Activated CD8-positive, alpha-beta memory T cell treated with anti-CD3 and anti-CD28 coated beads for 36 hours (primary cell): ENCODE data around the gene MATN1. TPM values are rescaled to one million over a fixed set of nuclear protein-coding genes. Genes with fewer than 3 reads are reported as not detected.

Experiments
- CTCF ChIA-PET: fragments of 350-600 bp; sonication (Branson Sonifier 250); formaldehyde crosslinking; loops from one replicate; lab custom pipeline; 2021; ENCODE audit warnings: antibody characterized with exemption; lab: Charles Lee
- POLR2A ChIA-PET: fragments of 350-600 bp; sonication (Branson Sonifier 250); formaldehyde crosslinking; loops from one replicate; lab custom pipeline; 2021; ENCODE audit warnings: antibody characterized with exemption; lab: Charles Lee
- total RNA-seq, 2 experiments: library from RNA; stranded (reverse); gene quantifications; one replicate each; pipeline ENCODE4 v1.2.3, GENCODE V29; 2021

Gene MATN1
- total RNA-seq, 2 experiments from 2014 or later: 0.27 to 1.0 TPM

DNA sequence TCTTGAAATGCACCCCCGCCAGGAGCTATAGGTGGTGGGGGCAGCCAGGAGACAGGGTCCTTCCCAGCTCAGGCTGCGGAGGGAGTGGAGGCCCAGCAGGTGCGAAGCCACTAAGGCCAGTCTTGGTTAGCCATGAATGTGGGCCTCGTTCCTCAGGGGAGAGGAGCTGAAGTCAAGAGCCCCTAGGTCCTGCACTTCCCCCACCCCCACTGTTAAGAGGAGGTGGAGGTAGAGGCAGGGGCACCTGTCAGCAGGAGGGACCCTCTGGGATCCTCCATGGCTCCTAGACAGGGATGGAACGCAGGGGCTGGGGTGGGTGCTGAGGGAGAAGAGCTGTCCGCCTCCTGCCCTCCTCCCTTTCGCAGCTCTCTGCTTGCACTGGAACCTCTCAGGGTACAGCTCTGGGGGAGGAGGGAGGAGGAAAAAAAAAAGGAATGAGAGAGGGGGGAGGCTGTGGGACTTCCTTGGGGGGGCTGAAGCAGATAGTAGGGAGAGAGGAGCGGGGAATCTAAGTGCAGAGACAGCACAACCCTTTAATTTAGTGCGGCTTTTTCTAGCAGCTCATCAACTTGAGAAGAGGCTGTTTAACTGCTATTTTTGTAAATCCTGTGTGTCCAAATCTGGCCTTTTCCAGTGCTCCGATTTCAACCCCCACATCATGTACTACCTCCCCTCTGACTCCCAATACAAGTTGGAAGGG lies 37.0 kb downstream of the MATN1 start:
- CTCF ChIA-PET: no interaction called here

DNA sequence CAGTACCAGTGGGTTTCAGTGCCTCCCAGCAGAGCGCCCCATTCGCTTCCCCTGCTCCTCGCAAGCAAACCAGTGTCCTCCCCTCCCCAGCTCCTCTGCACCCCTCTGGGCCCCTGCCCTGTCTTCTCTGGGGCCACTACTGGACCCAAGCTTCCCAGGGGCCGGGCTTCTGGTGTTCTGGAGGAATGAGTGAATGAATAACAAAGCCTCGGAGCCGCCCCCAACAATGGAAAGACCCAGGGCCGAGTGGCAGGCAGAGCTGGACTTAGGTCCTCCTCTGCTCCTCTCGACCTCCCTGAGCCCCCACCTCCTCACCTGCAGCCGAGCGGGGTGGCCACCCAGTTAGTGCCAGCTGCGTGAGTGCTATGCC lies 37.6 kb downstream of the MATN1 start:
- ChIA-PET CTCF (no interaction called here), POLR2A (no interaction called here)

More for the DNA sequence above, 37.0 kb downstream of the MATN1 start:
- POLR2A ChIA-PET: no interaction called here

DNA sequence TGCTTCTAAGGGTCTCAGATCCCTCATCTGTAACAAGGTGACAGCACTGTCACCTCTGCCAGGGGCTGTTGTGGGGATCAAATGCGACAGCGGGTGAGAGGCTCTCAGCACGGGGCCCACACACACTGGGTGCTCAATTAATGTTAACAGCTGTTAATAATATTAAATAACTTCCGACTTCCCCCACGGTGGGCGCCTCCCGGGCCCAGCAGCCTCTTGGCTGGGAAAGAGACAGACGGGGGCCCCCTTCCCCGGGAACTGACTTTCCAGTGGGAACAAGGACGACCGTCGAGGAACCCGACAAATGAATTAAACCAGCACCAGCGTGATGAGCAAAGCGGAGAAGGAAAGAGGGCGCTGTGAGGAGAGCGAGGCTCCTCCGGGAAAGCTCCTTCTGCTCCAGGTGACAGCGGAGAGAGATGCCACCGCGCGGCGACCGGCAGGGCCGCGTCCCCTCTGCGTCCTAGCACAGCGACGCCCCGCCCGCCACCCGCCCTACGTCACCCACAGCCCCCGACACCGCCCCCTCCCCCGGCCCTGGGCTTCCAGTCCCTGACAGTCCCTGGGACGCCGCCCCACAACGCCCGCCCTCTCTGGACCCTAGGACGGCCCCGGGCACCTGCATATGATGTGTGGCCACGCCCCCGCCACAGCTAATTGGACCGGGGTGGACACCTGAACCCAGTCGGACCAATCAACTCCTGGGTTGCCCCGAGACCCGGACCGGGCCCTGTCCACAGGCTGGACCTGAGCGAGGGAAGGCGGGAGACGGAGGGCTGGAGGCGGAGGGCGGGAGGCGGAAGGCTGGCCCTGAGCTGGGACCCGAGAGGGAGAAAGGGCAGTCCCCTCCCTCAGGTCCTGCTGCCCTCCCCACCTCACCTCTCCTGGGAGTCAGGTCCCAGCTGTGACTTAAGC lies 38.2 kb downstream of the MATN1 start:
- ChIA-PET CTCF (no interaction called here), POLR2A (no interaction called here)

DNA sequence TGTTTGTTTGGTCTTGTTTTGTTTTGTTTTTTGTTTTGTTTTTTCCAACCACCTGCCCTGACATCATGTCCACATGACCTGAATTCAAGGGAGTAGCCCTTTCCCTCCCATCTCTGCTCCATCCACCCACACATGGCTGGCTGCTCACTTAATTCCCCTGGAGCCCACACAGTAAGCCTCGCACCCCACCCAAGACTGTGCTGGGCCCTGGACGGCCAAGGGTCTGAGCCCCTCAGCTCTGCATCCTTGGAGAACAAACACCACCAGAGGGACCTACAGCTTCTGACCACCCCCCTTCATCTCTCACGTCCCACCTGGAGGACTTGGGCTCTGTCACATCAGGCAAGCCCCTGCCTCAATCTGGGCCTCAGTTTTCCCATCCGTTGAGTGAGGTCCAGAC lies 39.1 kb downstream of the MATN1 start:
- ChIA-PET CTCF (no interaction called here), POLR2A (no interaction called here)

DNA sequence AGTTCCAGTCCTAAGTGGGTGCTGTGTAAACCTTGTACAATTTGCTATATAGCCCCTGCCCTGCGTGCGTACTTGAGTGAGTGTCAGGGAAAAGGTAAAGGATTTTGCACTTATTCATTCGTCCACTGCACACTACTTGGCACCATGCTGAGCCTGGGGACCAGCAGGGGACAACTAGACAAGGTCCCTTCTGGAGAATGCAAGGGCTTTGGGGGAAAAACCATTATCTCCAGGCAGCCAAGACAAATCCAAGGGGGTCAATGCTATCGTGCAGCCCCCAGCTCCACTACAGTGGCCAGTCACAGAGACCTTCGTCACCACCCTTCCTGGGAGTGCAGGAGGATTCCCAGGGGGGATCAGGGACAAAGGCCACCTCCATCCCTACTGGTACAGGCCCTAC lies 39.7 kb downstream of the MATN1 start:
- CTCF ChIA-PET: no interaction called here
- POLR2A ChIA-PET: no interaction called here

DNA sequence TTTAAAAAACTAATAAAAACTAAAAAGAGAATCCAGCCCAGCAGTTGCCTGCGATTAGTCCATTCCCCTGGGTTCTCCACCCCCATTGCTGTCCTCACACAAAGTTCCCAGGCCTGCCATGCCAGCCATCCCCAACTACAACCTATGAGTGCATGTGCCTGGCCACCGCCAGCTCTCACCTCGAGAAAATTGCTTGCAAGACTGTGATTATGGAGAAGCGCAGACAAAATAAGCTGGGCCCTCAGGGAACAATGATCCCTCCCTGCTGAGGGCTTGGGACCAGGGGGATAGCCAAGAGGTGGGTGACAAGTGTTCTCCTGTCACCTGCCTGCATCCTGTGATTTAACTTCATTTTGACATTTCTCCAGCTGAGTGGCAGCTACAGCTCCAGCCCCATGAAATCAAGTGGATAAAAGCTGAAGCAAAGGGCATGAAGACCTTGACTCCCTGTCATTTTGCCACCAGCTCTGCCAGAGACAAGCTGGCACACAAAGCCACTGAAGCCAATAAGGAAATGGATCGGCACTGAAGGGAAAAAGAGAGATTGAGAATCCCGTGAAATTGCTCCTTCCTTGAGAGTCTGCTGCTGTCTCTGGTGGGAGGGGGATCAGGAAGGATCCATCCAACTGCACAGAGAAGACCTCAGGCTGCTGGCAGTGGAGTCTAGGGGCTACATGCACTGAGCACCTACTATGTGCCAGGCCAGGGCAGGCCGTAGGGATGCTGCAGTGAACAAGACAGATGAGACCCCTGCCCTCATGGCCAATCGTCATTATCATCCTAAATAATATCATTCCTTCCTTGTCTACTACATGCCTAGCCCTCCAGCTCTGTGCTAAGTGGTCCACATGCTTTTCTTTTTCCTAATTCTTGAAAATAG lies 40.7 kb downstream of the MATN1 start:
- POLR2A ChIA-PET: no interaction called here
- CTCF ChIA-PET: no interaction called here

DNA sequence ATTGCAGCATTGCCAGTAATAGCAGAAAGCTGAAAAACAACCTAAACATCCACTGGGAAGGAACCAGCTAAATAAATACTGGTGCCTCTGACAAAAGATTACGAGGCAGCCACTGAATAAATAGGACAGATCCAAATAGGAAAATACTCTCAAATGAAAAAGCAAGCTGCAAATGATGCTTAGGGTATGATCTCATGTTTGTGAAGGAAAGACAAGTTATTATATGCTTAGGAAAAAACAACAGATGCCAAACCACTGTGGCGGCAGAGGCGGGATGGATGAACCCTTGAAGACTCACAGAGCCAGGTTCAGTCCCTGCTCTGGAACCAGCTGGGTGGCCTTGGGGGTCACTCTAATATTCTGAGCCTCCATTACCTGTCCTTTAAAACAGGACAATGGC lies 41.6 kb downstream of the MATN1 start:
- ChIA-PET CTCF (no interaction called here), POLR2A (no interaction called here)

DNA sequence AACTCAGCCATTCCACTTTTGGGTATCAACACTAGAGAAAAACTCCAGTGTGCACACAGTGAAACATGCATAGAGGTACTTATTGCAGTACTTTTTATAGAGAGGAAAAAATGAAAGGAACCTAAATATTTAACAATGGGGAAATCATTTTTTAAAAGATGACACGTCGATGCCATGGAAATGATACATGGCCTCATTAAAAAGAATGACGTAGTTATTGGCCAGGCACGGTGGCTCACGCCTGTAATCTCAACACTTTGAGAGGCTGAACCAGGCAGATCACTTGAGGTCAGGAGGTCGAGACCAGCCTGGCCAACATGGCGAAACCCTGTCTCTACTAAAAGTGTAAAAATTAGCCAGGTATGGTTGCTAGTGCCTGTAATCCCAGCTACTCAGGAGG lies 42.5 kb downstream of the MATN1 start:
- CTCF ChIA-PET: no interaction called here
- POLR2A ChIA-PET: no interaction called here

DNA sequence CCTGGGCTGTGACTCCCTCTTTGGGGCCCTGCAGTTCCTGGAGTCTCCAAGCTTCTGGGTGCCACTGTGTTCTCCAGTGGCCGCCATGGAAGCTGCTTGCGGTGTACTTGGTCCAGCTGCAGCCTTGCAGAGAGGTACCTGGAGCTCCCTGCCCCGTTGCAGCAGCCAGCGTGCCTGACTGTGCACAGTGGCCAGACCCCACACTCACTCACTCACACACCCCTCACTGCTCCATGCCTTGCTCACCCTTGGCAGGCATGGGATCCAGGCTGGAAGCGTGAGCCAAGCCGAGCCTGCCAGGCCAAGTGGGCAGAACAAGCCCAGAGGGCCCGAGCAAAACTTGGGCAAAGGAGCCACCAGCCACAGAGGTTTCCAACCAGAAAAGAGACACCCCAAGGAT lies 43.0 kb downstream of the MATN1 start:
- ChIA-PET POLR2A (no interaction called here), CTCF (no interaction called here)

DNA sequence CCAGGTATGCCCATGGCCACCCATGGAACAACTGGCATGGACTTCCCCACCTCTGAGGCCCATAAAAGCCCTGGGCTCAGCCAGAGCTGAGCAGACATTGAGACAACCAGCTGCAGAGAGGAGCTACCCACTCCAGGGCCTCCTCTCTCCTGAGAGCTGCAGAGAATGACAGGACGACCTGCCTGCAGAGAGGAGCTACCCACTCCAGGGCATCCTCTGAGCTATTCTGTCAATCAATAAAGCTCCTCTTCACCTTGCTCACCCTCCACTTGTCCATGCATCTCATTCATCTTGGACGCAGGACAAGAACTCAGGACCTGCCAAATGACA lies 43.4 kb downstream of the MATN1 start:
- POLR2A ChIA-PET: no interaction called here
- CTCF ChIA-PET: no interaction called here

DNA sequence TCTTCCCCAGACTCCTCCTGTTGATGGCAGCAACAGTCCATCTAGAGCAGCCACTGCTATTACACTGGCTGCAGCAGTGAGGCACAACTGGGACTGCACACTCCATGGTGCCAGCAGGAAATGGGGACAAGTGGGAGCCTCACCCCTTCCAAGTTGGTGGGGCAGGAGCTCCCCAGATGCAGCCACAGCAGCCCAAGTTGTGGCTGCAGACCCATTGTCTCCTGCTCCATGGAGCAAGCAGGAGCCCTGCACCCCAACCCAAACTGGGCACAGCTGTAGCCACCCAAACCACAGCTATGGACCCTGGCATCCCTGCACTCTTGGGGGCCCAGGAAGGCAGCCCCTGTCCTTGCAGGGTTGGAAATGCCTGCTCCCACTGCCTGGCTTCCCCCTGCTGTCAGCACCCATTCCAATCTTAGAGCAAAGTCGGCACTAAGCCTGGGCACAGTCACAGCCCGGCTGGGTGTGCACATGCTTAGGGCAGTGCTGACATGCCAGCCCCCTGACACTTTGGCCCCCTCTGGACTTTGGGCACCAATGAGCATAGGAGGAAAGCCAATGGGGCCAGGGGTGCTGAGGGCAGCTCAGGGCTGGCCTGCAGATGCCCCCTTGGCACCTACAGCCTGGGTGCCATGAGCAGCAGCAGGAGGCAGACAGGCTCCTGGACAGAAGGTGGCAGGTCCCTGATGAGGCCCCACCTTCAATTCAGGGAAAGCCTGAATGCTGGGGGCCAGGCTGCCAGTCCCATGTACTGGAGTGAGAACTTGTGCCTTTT lies 44.0 kb downstream of the MATN1 start:
- ChIA-PET POLR2A (no interaction called here), CTCF (no interaction called here)

DNA sequence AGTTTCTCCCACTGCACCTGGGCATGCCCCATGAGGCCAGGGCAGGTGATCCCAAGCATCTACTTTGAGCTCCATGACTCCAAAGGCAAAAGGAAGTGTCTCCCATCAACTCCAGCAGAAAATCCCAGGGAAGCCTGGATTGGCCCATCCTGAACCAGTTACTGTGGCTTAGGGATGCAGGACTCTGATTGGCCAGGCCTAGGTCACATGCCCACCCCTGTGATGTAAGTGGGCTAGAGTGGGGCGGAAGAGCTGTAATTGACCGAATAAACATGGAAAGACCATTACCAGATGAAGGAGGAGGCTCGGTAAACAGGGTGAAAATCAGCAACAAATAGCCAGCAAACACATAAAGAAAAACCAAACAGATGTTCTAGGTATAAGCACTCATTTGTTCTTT lies 45.2 kb downstream of the MATN1 start:
- ChIA-PET POLR2A (no interaction called here), CTCF (interaction anchor here (0.6 kb wide), 1 partner anchor 1711 kb away, joined by 3 read pairs; no protein-coding TSS in a partner anchor)

DNA sequence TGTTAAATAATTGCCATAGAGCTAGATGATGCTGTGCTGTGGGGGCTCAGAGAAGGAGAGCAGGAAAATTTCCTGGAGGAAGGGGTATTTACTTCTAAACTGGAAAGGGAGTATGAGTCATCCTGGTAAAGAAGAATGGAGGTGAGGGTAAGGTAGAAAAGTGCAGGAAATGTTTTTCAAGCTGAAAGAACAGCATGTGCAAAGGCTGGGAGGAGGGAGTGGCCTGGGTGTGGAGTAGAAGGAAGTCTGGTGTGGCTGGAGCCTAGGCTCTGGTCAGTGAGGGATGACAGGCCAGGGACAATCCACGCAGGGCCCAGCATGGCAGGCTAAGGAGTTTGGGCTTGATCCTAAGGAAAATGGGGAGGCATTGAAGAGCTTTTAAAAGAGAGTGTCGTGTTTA lies 45.9 kb downstream of the MATN1 start:
- ChIA-PET POLR2A (no interaction called here), CTCF (no interaction called here)

DNA sequence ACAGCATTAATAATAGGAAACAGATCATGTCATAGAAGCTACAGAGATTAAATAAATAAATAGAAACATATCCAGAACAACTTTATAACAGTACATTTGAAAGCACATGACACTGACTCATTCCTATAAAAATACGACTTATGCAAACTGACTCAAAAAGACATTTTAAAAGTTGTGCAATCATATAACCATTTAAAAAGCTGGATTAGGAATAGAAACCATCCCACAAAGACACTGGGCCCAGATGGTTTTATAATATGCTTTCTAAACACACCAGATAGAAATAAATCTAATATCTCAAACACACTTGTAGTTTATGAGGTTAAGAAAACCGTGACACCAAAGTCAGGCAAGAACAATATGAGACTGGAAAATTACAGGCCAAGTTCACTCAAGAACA lies 47.6 kb downstream of the MATN1 start:
- POLR2A ChIA-PET: no interaction called here
- CTCF ChIA-PET: no interaction called here

DNA sequence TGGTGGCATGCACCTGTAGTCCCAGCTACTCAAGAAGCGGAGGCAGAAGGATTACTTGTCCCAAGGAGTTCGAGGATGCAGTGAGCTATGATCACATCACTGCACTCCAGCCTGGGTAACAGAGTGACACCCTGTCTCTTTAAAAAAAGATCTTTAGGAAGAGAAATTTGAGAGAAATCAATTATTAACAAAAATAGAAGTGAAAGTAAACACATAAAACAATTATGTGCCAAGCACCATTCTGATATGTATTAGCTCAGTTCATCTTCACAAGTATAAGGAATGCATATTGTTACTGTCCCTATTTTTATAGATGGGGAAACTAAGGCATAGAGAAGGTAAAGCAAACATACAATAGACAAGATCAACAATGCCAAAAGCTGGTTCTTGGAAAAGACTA lies 48.1 kb downstream of the MATN1 start:
- POLR2A ChIA-PET: no interaction called here
- CTCF ChIA-PET: no interaction called here

DNA sequence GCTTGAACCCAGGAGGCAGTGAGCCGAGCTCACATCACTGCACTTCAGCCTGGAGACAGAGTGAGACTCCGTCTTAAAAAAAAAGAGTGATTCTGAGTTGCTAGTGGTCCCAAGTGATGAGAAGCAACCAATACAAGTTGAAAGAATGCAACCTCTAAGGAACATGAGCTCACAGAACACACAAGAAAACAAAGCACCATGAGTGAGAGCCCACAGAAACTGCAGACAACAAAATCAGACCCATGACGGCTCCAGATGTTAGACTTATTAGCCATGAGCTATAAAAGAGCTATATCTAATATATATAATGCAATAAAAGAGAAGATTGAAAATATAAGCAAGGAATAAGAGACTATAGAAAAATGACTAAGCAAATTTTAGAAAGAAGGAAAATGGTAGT lies 50.0 kb downstream of the MATN1 start:
- POLR2A ChIA-PET: no interaction called here
- CTCF ChIA-PET: no interaction called here

DNA sequence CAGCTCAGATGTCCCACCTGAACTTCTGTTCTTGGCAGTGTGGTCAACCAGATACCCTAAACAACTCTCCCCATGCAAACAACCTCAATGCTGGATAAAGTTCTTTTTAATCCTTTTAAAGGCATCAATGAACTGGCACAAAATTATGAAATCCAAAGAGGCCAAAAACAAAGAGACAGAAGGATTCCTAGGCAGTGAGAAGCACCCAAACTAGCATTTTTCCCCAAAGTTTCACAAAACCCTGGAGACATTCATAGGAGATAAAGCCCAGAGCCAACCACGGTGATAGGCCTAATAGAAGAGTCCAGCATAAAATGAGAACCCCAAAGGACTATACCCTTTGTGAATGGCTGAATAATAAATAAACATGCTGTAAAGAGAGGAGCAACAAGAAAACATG lies 50.7 kb downstream of the MATN1 start:
- CTCF ChIA-PET: no interaction called here
- POLR2A ChIA-PET: no interaction called here

DNA sequence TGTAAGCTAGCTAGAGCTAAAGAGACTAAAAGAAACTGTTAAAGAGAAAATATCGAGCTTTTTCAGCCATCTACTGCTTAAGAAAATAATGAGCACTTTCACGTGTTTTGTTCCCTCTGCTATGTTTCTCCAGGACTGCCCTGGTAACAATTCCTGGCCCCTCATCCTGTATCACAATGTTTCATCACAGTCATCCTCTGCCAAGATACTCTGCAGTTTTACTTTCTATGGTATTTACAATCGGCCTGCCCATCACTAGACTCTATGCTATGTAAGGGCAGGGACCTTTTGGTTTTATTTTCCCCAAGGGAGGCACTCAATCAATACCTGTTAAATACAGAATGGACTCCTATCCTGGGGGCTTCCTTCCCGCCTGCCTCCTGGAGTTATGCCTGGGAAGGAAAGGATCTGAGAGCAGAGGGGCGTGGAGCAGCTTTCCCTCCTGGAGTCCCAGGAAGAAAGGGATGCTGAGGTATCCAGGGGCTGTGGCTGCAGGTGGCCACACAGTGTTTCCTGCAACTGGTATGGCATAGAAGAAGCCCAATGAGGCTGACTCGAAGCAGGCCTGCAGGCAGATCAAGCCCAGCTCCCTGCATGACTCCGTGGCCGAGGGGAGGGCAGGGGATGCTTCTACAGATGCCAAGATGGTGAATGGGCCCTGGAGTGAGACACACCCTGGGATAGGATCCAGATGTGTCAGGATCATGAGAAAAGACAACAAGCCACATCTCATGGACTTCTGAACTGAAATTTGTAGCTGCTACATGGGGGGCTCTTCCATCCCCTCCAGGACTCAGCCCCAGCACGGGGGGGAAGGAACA lies 52.9 kb downstream of the MATN1 start:
- CTCF ChIA-PET: no interaction called here
- POLR2A ChIA-PET: no interaction called here
